ENCODE measurements around the gene MAML3. TPM values are rescaled to one million over a fixed set of nuclear protein-coding genes. Genes with fewer than 3 reads are reported as not detected.

MAML3 gene
- total and polyA plus RNA-seq, 4 experiments from 2014 or later: 0.15 to 3.7 (median 1.7) TPM

- no peak for DNase-seq
- no peaks in the 10 kb centered on the region for H3K9me3 Mint-ChIP-seq
- H3K27ac Mint-ChIP-seq: no peak overlapping the region
- intact Hi-C loops (cut with micrococcal nuclease): no loop called here
- ChIA-PET POLR2A (ENCODE audit: partially characterized antibody) (interaction anchor here (1.2 kb wide), 1 partner anchor 83 kb away, joined by 3 read pairs; no protein-coding TSS in a partner anchor), CTCF (ENCODE audit: partially characterized antibody) (interaction anchor here (0.6 to 1.2 kb wide), 2 partner anchors 19 to 1026 kb away, joined by 3 to 4 read pairs; no protein-coding TSS in a partner anchor)
- Histone ChIP-seq H3K36me3 (ENCODE audit: insufficient read depth, low read length) (no peaks in the 10 kb centered on the region), H3K4me1 (ENCODE audit: insufficient read depth, low read length) (peaks cover 27% of the 10 kb centered on the region), H3K4me3 (ENCODE audit: low read length in 2 of 2) (no peak overlapping the region), H3K27ac (ENCODE audit: low read depth, low read length) (no peak overlapping the region), H3K9me3 (ENCODE audit: control insufficient read depth in 1 of 2, low read length in 2 of 2) (no peaks in the 10 kb centered on the region), H3K27me3 (ENCODE audit: insufficient read depth, low read length) (no peaks in the 10 kb centered on the region)
- H3K27me3 Mint-ChIP-seq: peaks cover 0 to 2% of the 10 kb centered on the region in 2 donors
- no peak overlapping the region for H3K4me3 Mint-ChIP-seq
- peaks cover 18 to 30% (median 26%) of the 10 kb centered on the region in 4 donors for H3K4me1 Mint-ChIP-seq
- H3K36me3 Mint-ChIP-seq: no peaks in the 10 kb centered on the region
These were observed 85.7 kb downstream of the MAML3 start for GRCh38 chr4:140068271-140068670.

- no peaks in the 10 kb centered on the region for H3K9me3 ChIP-seq (ENCODE audit: control insufficient read depth in 1 of 2, low read length in 2 of 2)
- Mint-ChIP-seq H3K36me3 (no peaks in the 10 kb centered on the region), H3K9me3 (no peaks in the 10 kb centered on the region), H3K27ac (no peak overlapping the region), H3K4me3 (no peak overlapping the region), H3K27me3 (peaks cover 0 to 2% of the 10 kb centered on the region in 2 donors), H3K4me1 (peaks cover 10 to 14% (median 12%) of the 10 kb centered on the region in 4 donors)
- no peaks in the 10 kb centered on the region for H3K36me3 ChIP-seq (ENCODE audit: insufficient read depth, low read length)
- H3K4me1 ChIP-seq (ENCODE audit: insufficient read depth, low read length): peaks cover 12% of the 10 kb centered on the region
- no peaks in the 10 kb centered on the region for H3K27me3 ChIP-seq (ENCODE audit: insufficient read depth, low read length)
- H3K4me3 ChIP-seq (ENCODE audit: low read length in 2 of 2): no peak overlapping the region
- intact Hi-C loops (cut with micrococcal nuclease): no loop called here
- no peak overlapping the region for H3K27ac ChIP-seq (ENCODE audit: low read depth, low read length)
- CTCF ChIA-PET (ENCODE audit: partially characterized antibody): no interaction called here
- POLR2A ChIA-PET (ENCODE audit: partially characterized antibody): no interaction called here
- no peak for DNase-seq
These were observed 87.7 kb downstream of the MAML3 start for GRCh38 chr4:140066031-140066930.

GRCh38 chr4:140065393-140065792, 88.6 kb downstream of the MAML3 start:
- no peak for DNase-seq
- no peak overlapping the region for H3K4me3 ChIP-seq (ENCODE audit: low read length in 2 of 2)
- Mint-ChIP-seq H3K9me3 (no peaks in the 10 kb centered on the region), H3K27ac (no peak overlapping the region), H3K4me3 (no peak overlapping the region), H3K36me3 (no peaks in the 10 kb centered on the region), H3K4me1 (peaks cover 2 to 6% (median 3%) of the 10 kb centered on the region in 4 donors), H3K27me3 (peaks cover 2% of the 10 kb centered on the region in 2 donors)
- ChIA-PET CTCF (ENCODE audit: partially characterized antibody) (interaction anchor here (1.1 kb wide), 1 partner anchor 8 kb away, joined by 3 read pairs; no protein-coding TSS in a partner anchor), POLR2A (ENCODE audit: partially characterized antibody) (no interaction called here)
- no peaks in the 10 kb centered on the region for H3K9me3 ChIP-seq (ENCODE audit: control insufficient read depth in 1 of 2, low read length in 2 of 2)
- no peaks in the 10 kb centered on the region for H3K36me3 ChIP-seq (ENCODE audit: insufficient read depth, low read length)
- peaks cover 3% of the 10 kb centered on the region for H3K4me1 ChIP-seq (ENCODE audit: insufficient read depth, low read length)
- no peak overlapping the region for H3K27ac ChIP-seq (ENCODE audit: low read depth, low read length)
- no peaks in the 10 kb centered on the region for H3K27me3 ChIP-seq (ENCODE audit: insufficient read depth, low read length)
- intact Hi-C loops (cut with micrococcal nuclease): no loop called here

GRCh38 chr4:140061659-140062289, 92.2 kb downstream of the MAML3 start:
- no peak overlapping the region for H3K27ac Mint-ChIP-seq
- DNase-seq: no peak
- intact Hi-C loops (cut with micrococcal nuclease): no loop called here
- no peaks in the 10 kb centered on the region for H3K4me1 Mint-ChIP-seq
- ChIA-PET CTCF (ENCODE audit: partially characterized antibody) (no interaction called here), POLR2A (ENCODE audit: partially characterized antibody) (no interaction called here)
- Histone ChIP-seq H3K36me3 (ENCODE audit: insufficient read depth, low read length) (no peaks in the 10 kb centered on the region), H3K4me3 (ENCODE audit: low read length in 2 of 2) (no peak overlapping the region), H3K27me3 (ENCODE audit: insufficient read depth, low read length) (no peaks in the 10 kb centered on the region), H3K9me3 (ENCODE audit: control insufficient read depth in 1 of 2, low read length in 2 of 2) (no peaks in the 10 kb centered on the region), H3K27ac (ENCODE audit: low read depth, low read length) (no peak overlapping the region), H3K4me1 (ENCODE audit: insufficient read depth, low read length) (no peaks in the 10 kb centered on the region)
- no peaks in the 10 kb centered on the region for H3K36me3 Mint-ChIP-seq
- H3K4me3 Mint-ChIP-seq: no peak overlapping the region
- no peaks in the 10 kb centered on the region for H3K9me3 Mint-ChIP-seq
- peaks cover 4 to 5% of the 10 kb centered on the region in 2 donors for H3K27me3 Mint-ChIP-seq

- Histone ChIP-seq H3K9me3 (ENCODE audit: control insufficient read depth in 1 of 2, low read length in 2 of 2) (no peaks in the 10 kb centered on the region), H3K27me3 (ENCODE audit: insufficient read depth, low read length) (no peaks in the 10 kb centered on the region), H3K36me3 (ENCODE audit: insufficient read depth, low read length) (no peaks in the 10 kb centered on the region), H3K4me3 (ENCODE audit: low read length in 2 of 2) (no peak overlapping the region), H3K4me1 (ENCODE audit: insufficient read depth, low read length) (no peaks in the 10 kb centered on the region), H3K27ac (ENCODE audit: low read depth, low read length) (no peak overlapping the region)
- Mint-ChIP-seq H3K36me3 (no peaks in the 10 kb centered on the region), H3K9me3 (no peaks in the 10 kb centered on the region), H3K4me1 (no peaks in the 10 kb centered on the region), H3K27ac (no peak overlapping the region), H3K4me3 (peak overlapping the region in 1 of 8 donors; percentile 2), H3K27me3 (peaks cover 6% of the 10 kb centered on the region in 2 donors)
- POLR2A ChIA-PET (ENCODE audit: partially characterized antibody): no interaction called here
- intact Hi-C loops (cut with micrococcal nuclease): no loop called here
- CTCF ChIA-PET (ENCODE audit: partially characterized antibody): no interaction called here
- no peak for DNase-seq
These were observed 92.8 kb downstream of the MAML3 start for GRCh38 chr4:140061194-140061593.

GRCh38 chr4:140059159-140059558, 94.8 kb downstream of the MAML3 start:
- no peaks in the 10 kb centered on the region for H3K4me1 ChIP-seq (ENCODE audit: insufficient read depth, low read length)
- H3K4me3 Mint-ChIP-seq: no peak overlapping the region
- CTCF ChIA-PET (ENCODE audit: partially characterized antibody): no interaction called here
- H3K27me3 Mint-ChIP-seq: peaks cover 10 to 14% of the 10 kb centered on the region in 2 donors
- H3K36me3 Mint-ChIP-seq: no peaks in the 10 kb centered on the region
- no peaks in the 10 kb centered on the region for H3K9me3 ChIP-seq (ENCODE audit: control insufficient read depth in 1 of 2, low read length in 2 of 2)
- intact Hi-C loops (cut with micrococcal nuclease): no loop called here
- H3K27ac Mint-ChIP-seq: no peak overlapping the region
- no peak overlapping the region for H3K4me3 ChIP-seq (ENCODE audit: low read length in 2 of 2)
- no peak for DNase-seq
- H3K4me1 Mint-ChIP-seq: peaks cover 0 to 3% (median 0%) of the 10 kb centered on the region in 4 donors
- H3K36me3 ChIP-seq (ENCODE audit: insufficient read depth, low read length): no peaks in the 10 kb centered on the region
- no peak overlapping the region for H3K27ac ChIP-seq (ENCODE audit: low read depth, low read length)
- POLR2A ChIA-PET (ENCODE audit: partially characterized antibody): no interaction called here
- no peaks in the 10 kb centered on the region for H3K9me3 Mint-ChIP-seq
- H3K27me3 ChIP-seq (ENCODE audit: insufficient read depth, low read length): no peaks in the 10 kb centered on the region

DNA sequence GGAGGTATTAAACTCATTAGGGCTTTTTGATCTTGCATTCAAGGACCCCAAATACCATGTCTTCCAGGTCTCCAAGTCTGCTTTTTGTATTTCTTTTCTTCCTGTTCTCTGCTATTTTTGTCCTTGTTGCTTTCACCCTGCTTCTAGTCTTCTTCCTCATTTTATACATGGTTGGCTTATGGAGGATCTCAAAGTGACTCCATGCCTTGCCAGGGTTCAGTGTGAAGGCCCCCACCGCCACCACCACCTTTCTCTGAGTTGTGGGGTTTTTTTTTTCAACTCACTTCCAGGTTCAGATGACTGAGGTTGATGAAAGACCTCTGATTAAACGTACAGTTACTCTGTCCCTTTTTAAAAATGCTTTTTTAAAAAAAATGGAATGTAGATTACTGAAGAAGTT, 96.3 kb downstream of the MAML3 start:
- Histone ChIP-seq H3K9me3 (ENCODE audit: control insufficient read depth in 1 of 2, low read length in 2 of 2) (no peaks in the 10 kb centered on the region), H3K4me3 (ENCODE audit: low read length in 2 of 2) (no peak overlapping the region), H3K4me1 (ENCODE audit: insufficient read depth, low read length) (no peaks in the 10 kb centered on the region), H3K27ac (ENCODE audit: low read depth, low read length) (no peak overlapping the region), H3K36me3 (ENCODE audit: insufficient read depth, low read length) (no peaks in the 10 kb centered on the region), H3K27me3 (ENCODE audit: insufficient read depth, low read length) (no peaks in the 10 kb centered on the region)
- CTCF ChIA-PET (ENCODE audit: partially characterized antibody): no interaction called here
- intact Hi-C loops (cut with micrococcal nuclease): no loop called here
- DNase-seq: no peak
- Mint-ChIP-seq H3K4me3 (no peak overlapping the region), H3K27ac (peak overlapping the region in 1 of 7 donors; percentile 59), H3K9me3 (no peaks in the 10 kb centered on the region), H3K36me3 (no peaks in the 10 kb centered on the region), H3K4me1 (peaks cover 0 to 3% (median under 1%) of the 10 kb centered on the region in 4 donors), H3K27me3 (peaks cover 10 to 14% of the 10 kb centered on the region in 2 donors)
- POLR2A ChIA-PET (ENCODE audit: partially characterized antibody): no interaction called here
